Thyroid gland (tissue), 4 donors: ENCODE results near the gene UBE2J1. TPM values are rescaled to one million over a fixed set of nuclear protein-coding genes. Genes with fewer than 3 reads are reported as not detected.

Experiments used
- DNase-seq, 2 donors: peaks; one replicate each; pipeline ENCODE4 v3.0.0-alpha.2; 2019
- H3K27ac ChIP-seq, 3 donors: fragments of 200-600 bp; sonication (generic); 1 replicate in 2 of 3; 2 replicates in 1 of 3; pipeline ENCODE4 v1.5.1; 2016 to 2019; ENCODE audit warnings: mild to moderate bottlenecking in 1 of 3, moderate library complexity in 1 of 3
- H3K27me3 ChIP-seq: fragments of 200-600 bp; sonication (generic); one replicate; pipeline ENCODE4 v1.5.1; 2019
- H3K36me3 ChIP-seq, 2 donors: fragments of 200-600 bp; sonication (generic); one replicate each; pipeline ENCODE4 v1.5.1; 2016 to 2019
- H3K4me1 ChIP-seq, 2 donors: fragments of 200-600 bp; sonication (generic); one replicate each; pipeline ENCODE4 v1.5.1; 2017 to 2019
- H3K4me3 ChIP-seq, 3 donors: fragments of 200-600 bp; sonication (generic); replicated peaks in 1 of 3; 1 replicate in 2 of 3; 2 replicates in 1 of 3; pipeline ENCODE4 v1.5.1; 2016; ENCODE audit warnings: mild to moderate bottlenecking in 1 of 3
- H3K9me3 ChIP-seq: fragments of 200-600 bp; sonication (generic); one replicate; pipeline ENCODE4 v1.5.1; 2017
- CTCF ChIP-seq, 6 experiments: fragments of 200-600 bp in 3 of 6; fragments of 450-650 bp in 3 of 6; sonication (generic) in 3 of 6; IDR thresholded peaks; one replicate each; pipeline ENCODE4 v1.5.1; 2016 to 2019; ENCODE audit warnings: antibody characterized with exemption in 6 of 6, mild to moderate bottlenecking in 2 of 6, inconsistent platforms in 1 of 6, moderate library complexity in 1 of 6
- POLR2A ChIP-seq, 2 donors: fragments of 450-650 bp; IDR thresholded peaks; one replicate each; pipeline ENCODE4 v1.6.1; 2017; ENCODE audit warnings: antibody characterized with exemption in 2 of 2, mild to moderate bottlenecking in 2 of 2, moderate library complexity in 1 of 2
- WGBS, 2 donors: methylation state at CpG; one replicate each; pipeline ENCODE4 v1.1.5; 2017; 5-methylcytosine and 5-hydroxymethylcytosine counted together
- intact Hi-C: fragments of 100-400 bp; cut with DNase I; formaldehyde crosslinking; loops from one replicate; pipeline ENCODE4 v1.15.1; 2023
- total RNA-seq, 4 donors: library from RNA; depleted of rRNA; stranded (reverse); fragments of >200 nt; gene quantifications; one replicate each; pipeline ENCODE4 v1.2.3, GENCODE V29; 2016

UBE2J1 gene
- total RNA-seq, 4 donors from 2014 or later = 49.8 to 63.1 (median 51.9) TPM

GRCh38 chr6:89291256-89291819 lies 61.2 kb downstream of the UBE2J1 start:
- no peaks in the 10 kb centered on the region for H3K36me3 ChIP-seq
- WGBS, 2 donors = 85 to 87% methylated on average over 11 of the region's 11 CpGs
- DNase-seq = no peak
- no peaks in the 10 kb centered on the region for H3K4me1 ChIP-seq
- intact Hi-C loops = no loop called here
- TF ChIP-seq CTCF (IDR thresholded peaks at IDR 0.05) (no peak), POLR2A (IDR thresholded peaks at IDR 0.05) (no peak)
- H3K27ac ChIP-seq = no peak overlapping the region
- H3K4me3 ChIP-seq = no peak overlapping the region
- no peaks in the 10 kb centered on the region for H3K9me3 ChIP-seq
- H3K27me3 ChIP-seq = no peaks in the 10 kb centered on the region

GRCh38 chr6:89290401-89291155 lies 61.9 kb downstream of the UBE2J1 start:
- TF ChIP-seq POLR2A (IDR thresholded peaks at IDR 0.05) (no peak), CTCF (IDR thresholded peaks at IDR 0.05) (no peak)
- Histone ChIP-seq H3K4me1 (no peaks in the 10 kb centered on the region), H3K4me3 (no peak overlapping the region), H3K27ac (no peak overlapping the region), H3K9me3 (no peaks in the 10 kb centered on the region), H3K36me3 (no peaks in the 10 kb centered on the region), H3K27me3 (no peaks in the 10 kb centered on the region)
- no peak for DNase-seq
- intact Hi-C loops = no loop called here
- WGBS, 2 donors = 91 to 95% methylated on average over 10 to 13 of the region's 13 CpGs

DNA sequence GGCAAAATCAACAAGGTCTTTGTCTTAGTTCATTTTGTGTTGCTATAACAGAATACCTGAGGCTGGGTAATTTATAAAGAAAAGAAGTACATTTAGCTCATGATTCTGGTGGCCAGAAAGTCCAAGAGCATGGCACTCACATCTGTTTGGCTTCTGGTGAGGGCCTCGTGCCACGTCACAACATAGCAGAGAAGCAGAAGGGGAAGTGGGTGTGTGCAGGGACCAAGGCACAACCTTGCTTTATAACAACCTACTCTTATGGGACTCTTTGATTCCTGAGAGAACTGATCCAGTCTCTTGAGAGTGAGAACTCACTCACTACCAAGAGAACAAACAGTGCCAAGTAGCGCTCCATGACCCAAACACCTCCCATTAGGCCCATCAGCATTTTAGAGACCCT lies 62.8 kb downstream of the UBE2J1 start:
- no peak for TF ChIP-seq POLR2A (IDR thresholded peaks at IDR 0.05)
- no peak for TF ChIP-seq CTCF (IDR thresholded peaks at IDR 0.05)
- no peak for DNase-seq
- intact Hi-C loops = no loop called here
- 86 to 97% methylated on average over 3 of the region's 3 CpGs for WGBS, 2 donors
- Histone ChIP-seq H3K4me1 (no peaks in the 10 kb centered on the region), H3K27me3 (no peaks in the 10 kb centered on the region), H3K4me3 (no peak overlapping the region), H3K27ac (no peak overlapping the region), H3K9me3 (no peaks in the 10 kb centered on the region), H3K36me3 (no peaks in the 10 kb centered on the region)

DNA sequence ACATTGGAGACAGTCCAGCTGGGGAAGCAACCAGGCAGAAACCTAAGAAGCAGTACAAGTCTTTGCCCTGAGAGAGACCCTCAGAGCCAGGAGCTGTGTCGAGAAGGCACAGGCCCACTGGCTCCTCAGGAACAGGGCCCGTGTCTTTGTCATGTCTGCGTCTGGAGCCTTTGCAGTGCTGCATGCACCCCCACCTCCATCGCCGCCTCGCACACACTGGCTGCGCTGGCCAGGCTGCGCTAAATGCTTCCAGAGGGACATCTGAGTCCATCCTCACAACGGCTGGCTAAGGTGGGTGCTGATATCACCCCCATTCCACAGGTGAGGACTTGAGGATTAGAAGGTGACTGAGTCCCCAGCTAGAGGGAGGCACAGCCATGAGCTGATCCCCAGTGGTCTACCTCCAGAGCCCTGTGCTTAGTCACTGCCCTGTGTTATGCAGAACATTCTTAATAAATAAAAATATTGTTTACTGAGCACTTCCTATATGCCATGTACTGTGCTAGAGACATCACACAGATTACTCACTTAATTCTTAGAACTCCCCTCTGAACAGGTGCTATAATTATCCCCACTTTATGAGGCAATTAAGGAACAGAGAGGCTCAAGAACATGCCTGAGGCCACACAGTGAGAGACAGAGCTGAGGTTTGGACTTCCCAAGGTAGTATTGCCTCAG lies 65.0 kb downstream of the UBE2J1 start:
- intact Hi-C loops = no loop called here

More for the DNA sequence above, 65.0 kb downstream of the UBE2J1 start:
- 60 to 82% methylated on average over 1 to 7 of the region's 9 CpGs for WGBS, 2 donors
- Histone ChIP-seq H3K36me3 (no peaks in the 10 kb centered on the region), H3K4me3 (no peak overlapping the region), H3K27ac (no peak overlapping the region), H3K4me1 (no peaks in the 10 kb centered on the region), H3K9me3 (no peaks in the 10 kb centered on the region), H3K27me3 (no peaks in the 10 kb centered on the region)
- DNase-seq = no peak
- no peak for TF ChIP-seq POLR2A (IDR thresholded peaks at IDR 0.05)
- TF ChIP-seq CTCF (IDR thresholded peaks at IDR 0.05) = no peak
